GM19099 (cell line): Measurements from ENCODE around the gene VENTX.

Source experiments
- POLR2A ChIP-seq: IDR thresholded peaks from 3 replicates; pipeline ENCODE4 v1.6.1; 2011; ENCODE audit warnings: low read depth; ENCODE audit not compliant: insufficient read length; ENCODE audit errors: extremely low read depth

Gene VENTX

DNA sequence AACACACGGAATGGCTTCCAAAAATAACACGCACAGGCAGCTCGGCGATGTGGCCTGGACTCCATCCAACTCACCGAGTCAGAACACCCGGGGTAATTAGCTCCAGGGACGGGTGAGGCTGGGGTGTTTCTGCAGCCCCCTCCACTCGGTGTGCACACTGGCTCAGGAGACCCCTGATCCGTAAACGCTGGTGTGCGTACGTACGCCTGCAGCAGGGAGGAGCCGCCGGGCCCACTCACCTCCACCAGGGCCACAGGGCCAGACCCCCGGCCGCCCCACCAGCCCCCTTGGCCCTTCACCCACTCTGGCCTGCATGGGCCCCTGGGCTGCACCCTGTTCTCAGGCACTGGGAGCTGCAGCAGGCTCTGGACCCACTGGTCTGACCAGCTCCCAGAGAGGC, 30.0 kb upstream of the VENTX start:
- no peak for TF ChIP-seq POLR2A

DNA sequence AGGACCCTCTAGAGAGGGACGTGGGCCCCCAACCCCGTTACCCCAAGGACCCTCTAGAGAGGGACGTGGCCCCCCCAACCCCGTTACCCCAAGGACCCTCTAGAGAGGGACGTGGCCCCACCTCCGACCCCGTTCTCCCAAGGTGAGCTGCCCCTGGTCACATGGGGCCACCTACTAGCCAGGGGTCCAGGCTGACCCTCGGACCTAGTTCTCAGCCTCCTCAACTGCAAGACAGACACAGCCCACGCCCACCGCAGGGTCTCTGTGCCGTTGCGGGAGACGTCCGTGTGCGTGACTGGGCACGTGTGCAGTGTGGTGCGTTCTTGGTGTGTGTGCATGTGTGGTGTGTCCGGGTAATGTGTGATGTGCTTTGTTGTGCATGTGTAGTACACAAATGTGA, 29.2 kb upstream of the VENTX start:
- no peak for TF ChIP-seq POLR2A

DNA sequence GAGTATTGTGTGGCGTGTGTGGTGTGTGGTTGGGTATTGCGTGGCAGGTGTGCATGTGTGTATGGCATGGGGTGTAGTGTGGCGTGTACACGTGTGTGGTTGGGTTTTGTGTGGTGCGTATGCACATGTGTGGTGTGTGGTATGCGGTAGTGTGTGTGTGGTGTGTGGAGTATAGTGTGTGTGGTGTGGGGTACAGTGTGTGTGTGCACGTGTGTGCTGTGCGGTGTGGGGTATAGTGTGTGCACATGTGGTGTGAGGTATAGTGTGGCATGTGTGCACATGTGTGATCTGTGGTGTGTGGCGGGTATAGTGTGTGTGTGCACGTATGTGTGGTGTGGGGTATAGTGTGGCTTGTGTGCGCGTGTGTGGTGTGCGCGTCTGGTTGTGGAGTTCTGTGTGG, 28.5 kb upstream of the VENTX start:
- no peak for TF ChIP-seq POLR2A

DNA sequence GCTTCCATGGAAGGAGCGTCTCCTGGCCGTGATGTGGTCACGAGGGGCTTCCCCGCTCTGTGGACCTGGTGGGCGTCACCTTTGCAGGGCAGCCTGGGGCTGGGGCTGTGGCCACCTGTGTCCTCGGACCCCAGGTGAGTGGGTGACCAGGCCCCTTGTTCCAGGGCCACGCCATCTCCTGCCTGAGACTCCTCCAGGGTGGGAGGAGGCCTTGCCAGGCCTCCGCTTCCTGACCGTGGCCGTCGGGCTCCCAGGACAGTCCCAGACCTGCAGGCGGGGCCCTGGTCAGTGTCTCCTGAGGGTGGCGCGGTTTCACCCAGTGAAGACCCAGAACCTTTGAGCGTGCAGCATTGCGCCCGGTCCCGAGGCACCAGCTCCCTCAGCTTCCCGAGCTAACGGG, 28.0 kb upstream of the VENTX start:
- TF ChIP-seq POLR2A, result no peak

DNA sequence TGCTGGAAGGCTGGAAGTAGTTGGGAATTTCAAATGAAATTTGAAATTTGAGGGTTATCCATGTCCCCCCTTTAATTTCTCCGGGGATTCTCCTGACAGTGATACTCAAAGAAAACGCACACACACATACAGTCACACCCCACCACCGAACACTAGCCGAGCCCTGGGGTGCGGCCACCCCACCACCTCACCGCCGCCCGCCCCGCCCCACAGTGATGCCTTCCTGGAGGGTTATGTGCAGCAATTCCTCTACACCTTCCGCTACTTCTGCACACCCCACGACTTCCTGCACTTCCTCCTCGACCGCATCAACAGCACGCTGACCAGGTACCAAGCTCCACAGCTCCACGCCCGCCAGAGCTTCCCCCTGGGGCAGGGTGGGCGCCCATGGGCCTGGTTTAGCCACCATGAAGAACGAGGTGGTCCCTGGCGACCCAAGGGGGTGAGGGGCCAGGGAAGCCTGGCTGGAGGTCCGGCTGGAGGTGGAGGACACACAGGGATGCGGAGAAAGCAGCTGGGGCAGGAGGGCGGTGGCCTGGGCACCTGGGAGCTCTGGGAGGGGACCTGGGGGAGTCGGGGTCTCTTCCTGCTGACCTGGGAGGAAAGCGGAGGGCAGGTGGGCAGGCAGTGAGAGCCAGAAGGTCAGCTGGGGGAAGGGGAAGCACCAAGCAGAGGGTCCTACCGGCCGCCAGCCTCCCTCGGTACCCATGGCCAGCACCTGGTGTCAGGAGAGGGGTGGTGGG, 27.1 kb upstream of the VENTX start:
- TF ChIP-seq POLR2A, result no peak

DNA sequence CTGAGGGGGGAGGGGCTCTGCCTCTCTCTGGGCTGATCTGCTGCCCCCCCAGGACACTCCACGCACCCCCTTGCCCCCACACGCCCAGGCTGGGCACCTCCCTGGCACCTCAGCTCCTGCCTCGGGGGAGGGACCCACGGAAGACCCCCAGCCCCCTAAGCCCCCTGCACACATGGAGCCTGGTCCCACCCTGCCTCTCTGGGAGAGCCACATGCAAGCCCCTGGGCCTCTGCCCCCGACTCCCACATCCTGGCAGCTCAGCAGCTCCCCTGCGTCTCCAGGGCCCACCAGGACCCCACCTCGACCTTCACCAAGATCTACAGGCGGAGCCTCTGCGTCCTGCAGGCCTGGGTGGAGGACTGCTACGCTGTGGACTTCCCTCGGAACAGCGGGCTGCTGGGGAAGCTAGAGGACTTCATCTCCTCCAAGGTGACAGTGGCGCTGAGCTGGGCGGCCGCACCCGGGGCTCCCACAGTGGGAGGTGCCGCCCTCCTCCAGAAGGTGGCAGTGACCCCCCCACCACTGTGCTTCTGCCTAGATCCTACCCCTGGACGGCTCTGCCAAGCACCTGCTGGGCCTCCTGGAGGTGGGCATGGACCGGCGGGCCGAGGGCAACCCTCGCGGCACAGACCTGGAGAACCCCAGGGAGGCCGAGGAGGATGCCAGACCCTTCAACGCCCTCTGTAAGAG, 26.4 kb upstream of the VENTX start:
- no peak for TF ChIP-seq POLR2A

DNA sequence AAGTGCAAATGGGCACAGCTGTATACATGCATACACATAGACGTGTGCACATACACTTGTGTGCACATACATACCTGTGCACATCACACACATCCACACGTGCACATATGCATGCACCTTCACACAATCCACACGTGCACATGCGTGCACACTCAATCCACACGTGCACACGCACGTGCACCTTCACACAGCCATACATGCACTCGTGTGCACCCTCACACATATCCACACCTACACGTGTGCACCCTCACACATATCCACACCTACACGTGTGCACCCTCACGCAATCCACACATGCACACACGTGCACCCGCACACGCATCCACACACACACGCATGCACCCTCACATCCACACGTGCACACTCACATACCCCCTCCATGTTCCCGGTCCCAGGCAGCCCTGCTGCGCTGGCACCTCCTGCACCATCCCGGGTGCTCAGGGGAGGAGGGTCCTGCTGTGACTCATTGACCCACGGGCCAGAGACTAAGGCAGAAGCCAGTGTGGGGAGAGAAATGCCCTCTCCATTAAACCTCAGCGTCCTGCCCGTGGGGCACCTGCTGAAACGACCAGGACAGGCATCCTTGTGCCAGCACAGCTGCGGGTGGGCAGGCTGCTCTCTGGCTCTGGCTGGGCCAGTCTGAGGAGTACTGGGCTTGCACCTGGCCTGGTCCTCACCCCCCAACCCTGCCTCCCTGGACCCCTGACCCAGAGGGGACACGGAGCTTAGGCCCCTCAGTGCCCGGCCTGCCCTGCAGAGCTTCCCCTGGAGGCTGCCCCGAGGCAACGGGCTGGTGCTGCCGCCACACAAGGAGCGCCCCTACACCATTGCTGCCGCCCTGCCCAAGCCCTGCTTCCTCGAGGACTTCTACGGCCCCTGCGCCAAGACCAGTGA, 25.4 kb upstream of the VENTX start:
- TF ChIP-seq POLR2A, result no peak

DNA sequence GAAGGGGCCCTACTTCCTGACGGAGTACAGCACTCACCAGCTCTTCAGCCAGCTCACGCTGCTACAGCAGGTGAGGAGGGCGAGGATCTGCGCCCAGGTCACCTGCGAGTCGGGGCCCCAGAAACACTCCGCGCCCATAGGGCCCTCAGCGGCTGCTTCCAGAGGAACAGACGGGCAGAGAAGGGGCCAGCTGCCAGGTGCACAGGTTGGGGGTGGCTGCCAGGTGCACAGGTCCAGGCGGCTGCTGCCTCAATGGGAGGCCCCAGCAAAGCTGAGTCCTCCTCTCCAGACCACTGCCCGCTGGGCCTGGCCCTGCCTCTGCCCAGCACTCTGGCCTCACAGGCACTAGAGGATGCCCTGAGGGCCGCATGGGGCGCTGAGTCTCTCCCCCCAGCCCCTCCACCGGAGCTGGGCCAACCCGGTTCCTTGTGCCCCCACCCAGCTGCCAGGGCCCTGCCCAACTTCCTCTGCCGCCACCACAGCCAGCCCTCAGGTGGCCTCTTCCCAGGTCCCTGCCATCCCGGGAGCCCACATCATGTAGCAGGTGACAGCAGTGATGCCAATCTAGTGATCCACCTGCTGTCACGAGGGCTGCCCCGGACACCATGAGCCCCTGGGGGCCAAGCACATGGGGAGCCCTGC, 24.7 kb upstream of the VENTX start:
- no peak for TF ChIP-seq POLR2A

DNA sequence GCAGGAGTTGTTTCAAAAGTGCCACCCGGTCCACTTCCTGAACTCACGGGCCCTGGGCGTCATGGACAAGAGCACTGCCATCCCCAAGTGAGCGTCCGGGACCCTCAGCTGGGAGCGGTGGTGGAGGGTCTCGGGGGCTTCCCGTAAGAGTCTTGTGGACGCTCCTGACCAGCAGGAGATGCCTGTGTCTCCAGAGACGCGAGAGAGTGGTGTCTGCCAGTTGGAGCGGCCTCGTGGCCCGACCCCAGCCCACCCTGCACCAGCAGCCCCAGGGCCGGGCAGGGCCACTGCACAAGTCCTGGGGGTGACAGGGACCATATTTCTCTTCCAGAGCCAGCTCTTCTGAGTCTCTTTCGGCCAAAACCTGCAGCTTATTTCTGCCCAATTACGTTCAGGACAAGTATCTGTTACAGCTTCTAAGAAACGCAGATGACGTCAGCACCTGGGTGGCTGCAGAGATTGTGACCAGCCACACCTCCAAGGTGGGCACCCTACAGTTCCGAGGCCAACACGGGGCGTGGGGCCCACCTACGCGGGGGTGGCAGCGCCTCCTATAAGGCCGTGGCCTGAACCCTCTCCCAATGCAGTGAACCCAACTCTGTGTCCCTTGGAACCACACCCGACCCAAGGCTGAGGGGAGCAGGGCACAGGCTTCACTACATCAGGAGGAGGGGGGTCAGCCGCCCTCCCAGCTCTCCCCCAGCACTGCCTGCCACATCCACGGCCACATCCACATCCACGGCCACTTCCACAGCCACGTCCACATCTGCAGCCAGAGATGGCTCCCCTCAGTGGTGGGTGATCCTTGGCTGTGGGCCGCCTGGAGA, 23.8 kb upstream of the VENTX start:
- no peak for TF ChIP-seq POLR2A

DNA sequence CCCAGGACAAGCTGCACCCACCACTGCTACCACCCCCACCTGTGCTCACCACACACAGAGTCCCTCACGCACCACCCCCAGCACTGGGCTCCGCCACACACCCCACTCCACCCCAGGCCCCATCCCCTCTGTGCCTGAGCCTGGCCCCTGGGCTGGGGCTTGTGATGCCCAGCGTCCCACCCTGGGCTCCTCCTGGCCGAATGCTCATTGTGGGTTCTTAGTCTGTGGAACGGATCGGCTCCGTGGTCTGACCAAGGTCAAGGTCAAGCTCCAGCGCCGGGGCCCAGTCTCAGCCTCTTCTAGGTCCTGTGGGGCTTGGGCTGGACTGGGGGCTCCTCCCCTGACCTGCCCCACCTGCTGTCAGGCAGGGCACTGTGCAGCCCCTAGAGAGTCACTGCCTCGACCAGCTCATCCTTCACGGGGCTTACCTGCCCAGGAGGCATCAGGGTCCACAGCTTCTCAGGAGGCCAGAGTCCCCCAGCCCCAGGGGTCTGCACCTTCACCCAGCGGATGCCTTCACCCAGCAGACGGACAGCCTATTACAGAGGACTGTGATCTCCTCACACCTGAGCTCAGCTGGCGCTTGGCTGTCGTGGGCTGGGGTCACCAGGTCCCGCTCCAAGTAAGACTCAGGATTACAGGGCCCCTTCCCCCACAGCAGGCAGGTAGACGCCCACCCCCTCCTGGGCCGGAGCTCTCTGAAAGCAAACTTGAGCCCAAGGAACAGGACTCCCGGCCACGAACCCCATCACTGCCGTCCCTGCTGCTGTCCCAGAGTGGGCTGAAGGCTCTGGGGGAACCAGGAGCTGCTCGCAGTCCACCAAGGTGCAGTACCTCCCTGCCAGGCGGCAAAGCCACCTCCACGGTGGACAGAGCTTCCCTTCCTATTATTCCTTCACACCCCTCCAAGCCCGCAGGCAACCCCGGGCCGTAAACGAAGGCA, 22.9 kb upstream of the VENTX start:
- TF ChIP-seq POLR2A, result no peak

DNA sequence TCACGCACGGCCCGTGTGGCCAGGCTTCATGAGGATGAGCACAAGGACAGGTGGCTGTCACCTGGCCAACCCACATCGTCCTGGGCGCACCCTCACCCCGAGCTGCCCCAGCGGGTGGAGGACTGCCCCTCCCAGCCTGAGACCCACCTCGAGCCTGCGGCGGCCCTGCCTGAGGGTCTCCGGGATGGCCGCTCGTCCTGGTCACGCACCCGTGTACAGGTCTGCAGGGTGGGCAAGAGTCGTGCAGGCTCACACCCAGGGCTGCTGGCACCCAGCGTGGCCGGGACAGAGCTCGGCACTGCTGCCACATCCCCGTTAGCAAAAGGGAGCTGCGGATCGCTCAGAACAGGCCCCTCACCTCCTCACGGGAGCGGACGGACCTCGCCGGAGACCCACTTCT, 22.1 kb upstream of the VENTX start:
- TF ChIP-seq POLR2A, result no peak

DNA sequence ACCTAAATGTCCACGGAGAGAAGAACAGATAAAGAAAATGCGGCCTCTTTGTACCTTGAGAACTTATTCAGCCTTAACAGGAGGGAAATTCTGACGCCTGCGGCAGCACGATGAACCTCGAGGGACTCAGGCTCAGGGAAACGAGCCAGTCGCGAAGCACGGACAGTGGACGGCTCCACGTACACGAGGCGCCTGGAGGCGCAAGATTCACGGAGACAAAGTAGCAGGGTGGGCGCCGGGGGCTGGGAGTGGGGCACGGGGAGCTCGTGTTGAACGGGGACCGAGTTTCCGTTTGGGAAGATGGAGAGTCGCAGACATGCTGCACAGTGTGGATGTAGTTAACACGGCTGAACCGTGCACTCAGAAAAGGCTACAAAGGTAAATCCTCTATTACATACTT, 20.9 kb upstream of the VENTX start:
- no peak for TF ChIP-seq POLR2A

DNA sequence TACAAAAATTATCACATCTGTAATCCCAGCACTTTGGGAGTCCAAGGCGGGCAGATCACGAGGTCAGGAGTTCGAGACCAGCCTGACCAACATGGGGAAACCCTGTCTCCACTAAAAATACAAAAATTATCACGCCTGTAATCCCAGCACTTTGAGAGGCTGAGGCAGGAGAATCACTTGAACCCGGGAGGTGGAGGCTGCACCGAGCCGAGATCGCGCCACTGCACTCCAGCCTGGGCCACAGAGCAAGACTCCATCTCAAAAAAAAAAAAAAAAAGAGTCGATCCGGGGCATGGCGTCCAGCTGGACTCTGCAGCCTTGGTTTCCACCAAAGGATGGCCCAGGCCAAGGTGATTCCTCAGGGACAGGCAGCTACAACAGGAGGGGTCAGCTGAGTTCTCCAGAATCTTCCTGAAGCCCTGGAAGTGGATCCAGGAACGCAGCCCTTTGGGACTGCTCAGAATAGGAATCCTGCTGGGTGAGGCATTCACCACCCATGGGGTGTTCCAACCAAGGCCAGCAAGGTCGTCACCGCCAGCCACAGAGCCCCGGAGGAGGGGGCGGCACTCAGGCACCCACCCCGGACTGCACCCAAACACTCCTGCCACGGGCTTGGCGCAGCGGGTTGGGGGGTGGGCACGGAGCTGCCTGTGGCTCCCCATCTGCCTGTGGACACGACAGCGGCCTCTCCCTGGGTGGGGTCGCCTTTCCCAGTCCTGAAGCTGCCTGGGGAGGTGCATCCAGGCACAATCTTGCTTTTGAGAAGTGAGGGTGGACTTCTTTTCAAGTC, 19.7 kb upstream of the VENTX start:
- no peak for TF ChIP-seq POLR2A

DNA sequence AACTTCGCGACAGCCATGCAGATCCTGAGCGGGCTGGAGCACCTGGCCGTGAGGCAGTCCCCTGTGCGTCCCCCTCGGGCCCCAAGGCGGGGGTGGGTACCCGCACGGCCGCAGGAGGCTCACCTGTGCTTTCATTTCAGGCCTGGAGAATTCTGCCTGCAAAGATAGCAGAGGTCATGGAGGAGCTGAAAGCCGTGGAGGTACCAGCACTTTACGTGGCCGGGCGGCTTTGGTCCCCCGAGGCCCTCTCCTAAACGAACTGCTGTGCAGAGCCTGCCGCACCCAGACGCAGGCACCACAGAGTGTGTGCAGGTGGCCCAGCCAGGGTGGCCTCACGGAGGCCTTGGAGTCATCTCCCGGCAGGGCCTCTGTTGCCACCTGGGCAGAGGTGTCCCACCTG, 18.8 kb upstream of the VENTX start:
- TF ChIP-seq POLR2A, result no peak
